ENCODE measurements around the gene IL17RE. TPM values are rescaled to one million over a fixed set of nuclear protein-coding genes. Genes with fewer than 3 reads are reported as not detected.

Gene IL17RE
- total RNA-seq, 1 donor from 2014 or later: 0.36 TPM

DNA sequence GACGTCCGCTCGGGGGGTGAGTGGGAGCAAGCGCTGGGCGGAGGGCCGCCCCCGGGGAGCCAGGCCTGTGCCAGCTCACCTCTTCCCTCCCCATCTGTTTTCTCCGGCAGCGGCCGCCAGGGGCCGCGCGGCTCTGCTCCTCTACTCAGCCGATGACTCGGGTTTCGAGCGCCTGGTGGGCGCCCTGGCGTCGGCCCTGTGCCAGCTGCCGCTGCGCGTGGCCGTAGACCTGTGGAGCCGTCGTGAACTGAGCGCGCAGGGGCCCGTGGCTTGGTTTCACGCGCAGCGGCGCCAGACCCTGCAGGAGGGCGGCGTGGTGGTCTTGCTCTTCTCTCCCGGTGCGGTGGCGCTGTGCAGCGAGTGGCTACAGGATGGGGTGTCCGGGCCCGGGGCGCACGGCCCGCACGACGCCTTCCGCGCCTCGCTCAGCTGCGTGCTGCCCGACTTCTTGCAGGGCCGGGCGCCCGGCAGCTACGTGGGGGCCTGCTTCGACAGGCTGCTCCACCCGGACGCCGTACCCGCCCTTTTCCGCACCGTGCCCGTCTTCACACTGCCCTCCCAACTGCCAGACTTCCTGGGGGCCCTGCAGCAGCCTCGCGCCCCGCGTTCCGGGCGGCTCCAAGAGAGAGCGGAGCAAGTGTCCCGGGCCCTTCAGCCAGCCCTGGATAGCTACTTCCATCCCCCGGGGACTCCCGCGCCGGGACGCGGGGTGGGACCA is 30.4 kb downstream of the IL17RE start:
- intact Hi-C loops (cut with micrococcal nuclease): loop anchor here (1.0 to 10.0 kb wide), 14 partner anchors 13 to 536 kb away; partner anchors contain the start of genes ARPC4, BRK1, BRPF1 and JAGN1

GRCh38 chr3:9933561-9934234 is 31.1 kb downstream of the IL17RE start, which contains the start of gene CRELD1:
TSS of gene CRELD1 (plus strand) at chr3:9933834. CDS start at chr3:9934439, 605 bp downstream.
- intact Hi-C loops (cut with micrococcal nuclease): loop anchor here (1.0 to 10.0 kb wide), 14 partner anchors 13 to 537 kb away; partner anchors contain the start of genes ARPC4, BRK1, BRPF1 and JAGN1

GRCh38 chr3:9934235-9934621 is 31.6 kb downstream of the IL17RE start:
- intact Hi-C loops (cut with micrococcal nuclease): loop anchor here (5.0 to 10.0 kb wide), 6 partner anchors 78 to 432 kb away; partner anchors contain the start of genes BRK1, MTMR14 and TATDN2

DNA sequence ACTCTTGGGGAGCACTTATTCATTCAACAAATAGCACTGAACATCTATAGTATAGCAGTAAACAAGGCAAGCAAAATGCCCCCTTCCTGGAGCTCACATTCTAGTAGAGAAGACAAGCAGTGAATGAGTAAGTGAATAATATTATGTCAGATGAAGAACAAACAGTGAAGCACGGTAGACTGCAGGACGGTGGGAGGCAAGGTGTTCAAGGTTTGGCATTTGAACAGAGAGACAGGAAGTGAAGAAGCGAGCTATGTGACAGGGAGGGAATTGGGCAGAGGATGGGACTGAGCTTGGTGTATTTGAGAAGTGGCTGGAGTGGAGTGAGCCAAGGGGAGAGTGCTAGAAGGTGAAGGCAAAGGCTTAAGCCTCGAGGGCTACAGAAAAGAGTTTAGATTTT is 32.3 kb downstream of the IL17RE start:
- intact Hi-C loops (cut with micrococcal nuclease): loop anchor here (5.0 to 10.0 kb wide), 6 partner anchors 77 to 433 kb away; partner anchors contain the start of genes BRK1, MTMR14 and TATDN2

- intact Hi-C loops (cut with micrococcal nuclease): loop anchor here (10.0 kb wide), 1 partner anchor 291 kb away; the partner anchor contains the start of gene MTMR14
Measured at GRCh38 chr3:9935966-9936510, 33.4 kb downstream of the IL17RE start.

GRCh38 chr3:9937486-9938238 is 35.0 kb downstream of the IL17RE start:
- intact Hi-C loops (cut with micrococcal nuclease): loop anchor here (10.0 kb wide), 1 partner anchor 293 kb away; the partner anchor contains the start of gene MTMR14

DNA sequence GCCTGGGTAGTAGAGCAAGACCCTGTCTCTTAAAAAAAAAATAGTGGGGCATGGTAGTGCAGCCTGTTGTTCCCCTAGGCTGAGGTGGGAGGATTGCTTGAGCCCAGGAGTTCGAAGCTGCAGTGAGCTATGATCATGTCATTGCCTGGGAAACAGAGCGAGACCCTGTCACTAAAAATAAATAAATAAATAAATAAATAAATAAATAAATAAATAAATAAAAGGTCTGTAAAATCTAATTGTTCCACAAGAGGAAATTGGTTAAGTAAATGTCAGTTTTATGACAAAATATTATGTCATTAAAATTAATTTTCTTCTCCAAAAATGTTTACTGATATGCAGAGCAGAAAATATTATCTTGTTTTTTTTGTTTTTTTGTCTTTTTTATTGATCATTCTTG is 36.3 kb downstream of the IL17RE start:
- intact Hi-C loops (cut with micrococcal nuclease): loop anchor here (10.0 kb wide), 1 partner anchor 294 kb away; the partner anchor contains the start of gene MTMR14

DNA sequence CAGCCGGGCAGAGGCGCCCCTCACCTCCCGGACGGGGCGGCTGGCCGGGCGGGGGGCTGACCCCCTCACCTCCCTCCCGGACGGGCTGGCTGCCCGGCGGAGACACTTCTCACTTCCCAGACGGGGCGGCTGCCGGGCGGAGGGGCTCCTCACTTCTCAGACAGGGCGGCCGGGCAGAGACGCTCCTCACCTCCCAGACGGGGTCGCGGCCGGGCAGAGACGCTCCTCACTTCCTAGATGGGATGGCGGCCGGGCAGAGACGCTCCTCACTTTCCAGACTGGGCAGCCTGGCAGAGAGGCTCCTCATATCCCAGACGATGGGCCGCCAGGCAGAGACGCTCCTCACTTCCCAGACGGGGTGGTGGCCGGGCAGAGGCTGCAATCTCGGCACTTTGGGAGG is 37.3 kb downstream of the IL17RE start:
- intact Hi-C loops (cut with micrococcal nuclease): loop anchor here (10.0 kb wide), 1 partner anchor 295 kb away; the partner anchor contains the start of gene MTMR14

- intact Hi-C loops (cut with micrococcal nuclease): no loop called here
Measured at GRCh38 chr3:9940746-9941145, 38.1 kb downstream of the IL17RE start.

- intact Hi-C loops (cut with micrococcal nuclease): no loop called here
Measured at GRCh38 chr3:9942164-9942563, 39.5 kb downstream of the IL17RE start.

- intact Hi-C loops (cut with micrococcal nuclease): no loop called here
Measured at GRCh38 chr3:9942934-9943690, 40.5 kb downstream of the IL17RE start.

DNA sequence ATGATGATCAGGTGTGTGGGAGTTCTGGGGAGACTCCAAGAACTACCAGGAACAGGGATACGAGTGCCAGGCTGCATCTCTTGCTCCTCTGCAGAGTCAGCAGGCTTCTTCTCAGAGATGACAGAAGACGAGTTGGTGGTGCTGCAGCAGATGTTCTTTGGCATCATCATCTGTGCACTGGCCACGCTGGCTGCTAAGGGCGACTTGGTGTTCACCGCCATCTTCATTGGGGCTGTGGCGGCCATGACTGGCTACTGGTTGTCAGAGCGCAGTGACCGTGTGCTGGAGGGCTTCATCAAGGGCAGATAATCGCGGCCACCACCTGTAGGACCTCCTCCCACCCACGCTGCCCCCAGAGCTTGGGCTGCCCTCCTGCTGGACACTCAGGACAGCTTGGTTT is 41.6 kb downstream of the IL17RE start:
- intact Hi-C loops (cut with micrococcal nuclease): no loop called here

- intact Hi-C loops (cut with micrococcal nuclease): no loop called here
Measured at GRCh38 chr3:9945358-9945757, 42.7 kb downstream of the IL17RE start.

GRCh38 chr3:9946112-9947024 is 43.7 kb downstream of the IL17RE start:
- intact Hi-C loops (cut with micrococcal nuclease): loop anchor here (1.0 kb wide), 3 partner anchors 13 to 154 kb away; partner anchors contain the start of genes CRELD1, JAGN1 and TADA3

GRCh38 chr3:9947025-9947995 is 44.7 kb downstream of the IL17RE start:
- intact Hi-C loops (cut with micrococcal nuclease): no loop called here

- intact Hi-C loops (cut with micrococcal nuclease): no loop called here
Measured at GRCh38 chr3:9948586-9948985, 45.9 kb downstream of the IL17RE start.

GRCh38 chr3:9949115-9949514 is 46.5 kb downstream of the IL17RE start:
- intact Hi-C loops (cut with micrococcal nuclease): no loop called here

DNA sequence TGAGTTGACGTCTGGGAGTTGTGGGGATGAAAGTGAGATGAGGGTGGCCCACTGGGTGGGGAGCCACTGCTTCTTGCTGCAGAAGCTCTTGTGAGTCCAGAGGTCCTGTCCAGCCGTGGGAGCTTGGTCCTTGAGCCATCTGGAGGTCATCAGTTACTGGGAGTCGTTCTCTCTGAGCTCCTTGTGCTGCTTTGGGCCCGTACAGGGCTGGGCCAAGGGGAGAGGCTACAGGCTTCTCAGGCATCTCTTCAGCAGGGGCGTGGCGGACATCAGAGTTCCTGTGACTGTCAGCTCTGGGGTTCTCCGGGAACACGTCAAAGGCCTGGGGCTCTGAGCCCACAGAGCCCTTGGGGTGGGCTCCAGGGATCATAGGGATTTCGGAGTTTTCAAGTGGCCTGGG is 47.0 kb downstream of the IL17RE start:
- intact Hi-C loops (cut with micrococcal nuclease): no loop called here
